ENCODE measurements around the gene CFAP74.

Gene CFAP74

DNA sequence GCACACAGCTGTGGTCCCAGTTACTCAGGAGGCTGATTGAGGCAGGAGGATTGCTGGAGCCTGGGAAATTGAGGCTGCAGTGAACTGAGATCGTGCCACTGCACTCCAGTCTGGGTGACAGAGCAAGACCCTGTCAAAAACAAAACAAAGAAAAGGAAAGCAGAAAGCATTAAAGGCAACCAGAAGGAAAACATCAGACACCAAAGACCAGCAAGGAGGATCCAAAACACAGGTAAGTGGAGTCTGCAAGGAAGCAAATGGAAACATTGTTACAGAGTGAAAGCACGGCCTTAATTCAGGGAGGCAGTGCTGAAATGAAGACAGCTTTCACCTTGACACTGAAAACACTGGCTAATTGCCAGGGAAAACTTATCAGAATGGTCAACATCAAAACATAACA lies 40.8 kb downstream of the CFAP74 start:
- no peak overlapping the region for H3K4me3 ChIP-seq (ENCODE audit: low read depth, low read length)
- no peak for TF ChIP-seq CTCF (IDR thresholded peaks at IDR 0.05; ENCODE audit: borderline replicate concordance, insufficient read depth, low read depth, low read length)

DNA sequence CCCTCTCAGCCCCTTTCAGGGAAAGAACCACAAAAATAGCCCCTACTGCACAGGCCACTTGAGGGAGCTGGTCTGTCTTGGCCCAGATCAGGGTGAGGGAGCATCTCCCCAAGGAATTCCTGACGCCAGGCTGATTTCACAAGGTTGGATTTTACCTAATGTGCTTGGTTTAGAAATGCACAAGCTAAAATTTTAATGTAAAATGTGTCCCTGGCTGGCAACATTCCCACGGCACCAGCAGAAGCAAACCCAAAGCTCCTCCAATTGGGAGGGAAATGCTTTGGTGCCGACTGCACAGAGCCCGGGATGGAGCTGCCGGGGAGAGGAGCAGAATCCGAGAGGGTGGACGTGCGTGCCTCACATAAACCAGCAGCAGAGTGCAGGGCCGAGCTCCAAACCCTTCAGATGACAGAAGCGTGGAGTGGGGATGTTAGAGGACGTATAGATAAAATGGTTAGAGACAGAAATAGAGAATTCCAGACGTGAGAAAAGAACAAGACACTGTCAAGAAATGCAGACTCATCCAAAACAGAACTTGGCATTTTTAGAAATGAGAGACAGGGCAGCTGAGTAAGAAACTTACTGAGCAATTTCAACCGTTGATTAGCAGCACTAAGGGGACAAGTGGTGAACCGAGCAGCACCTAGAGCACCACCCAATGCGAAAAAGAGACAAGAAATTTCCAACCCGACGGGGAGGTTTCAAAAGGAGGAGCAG lies 42.9 kb downstream of the CFAP74 start:
- TF ChIP-seq CTCF (IDR thresholded peaks at IDR 0.05; ENCODE audit: borderline replicate concordance, insufficient read depth, low read depth, low read length): no peak
- H3K4me3 ChIP-seq (ENCODE audit: low read depth, low read length): no peak overlapping the region

DNA sequence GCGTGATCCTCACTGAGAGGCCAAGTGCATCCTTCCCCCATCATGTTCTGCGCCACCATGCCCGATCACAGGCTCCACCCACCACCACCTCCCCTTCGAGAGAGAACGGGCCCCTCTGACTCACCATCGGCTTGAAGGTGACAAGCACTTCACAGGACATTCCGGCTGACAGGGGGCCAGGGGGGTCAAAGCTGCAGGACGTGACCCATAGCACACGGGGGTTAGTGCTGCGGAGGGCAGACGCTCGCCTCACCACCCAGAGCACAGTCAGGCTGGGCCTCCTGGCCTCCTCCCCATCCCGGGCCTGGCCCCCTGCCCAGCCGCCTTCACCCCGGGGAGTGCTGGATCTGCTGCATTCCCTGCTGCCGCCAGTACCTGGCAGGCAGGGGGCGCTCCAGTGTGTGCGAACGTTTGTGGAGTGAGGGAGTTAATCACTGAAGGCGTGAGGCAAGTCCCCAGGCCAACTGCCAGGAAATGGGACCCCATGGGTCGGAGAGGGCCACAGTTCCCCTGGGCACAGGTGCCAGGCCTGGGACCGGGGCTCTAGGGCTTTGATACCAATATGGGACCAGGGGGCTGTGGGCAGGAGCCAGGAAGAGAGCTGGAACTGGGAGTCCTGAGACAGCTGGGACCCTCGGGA lies 43.6 kb downstream of the CFAP74 start:
- no peak overlapping the region for H3K4me3 ChIP-seq (ENCODE audit: low read depth, low read length)
- TF ChIP-seq CTCF (IDR thresholded peaks at IDR 0.05; ENCODE audit: borderline replicate concordance, insufficient read depth, low read depth, low read length): peak; percentile 86

DNA sequence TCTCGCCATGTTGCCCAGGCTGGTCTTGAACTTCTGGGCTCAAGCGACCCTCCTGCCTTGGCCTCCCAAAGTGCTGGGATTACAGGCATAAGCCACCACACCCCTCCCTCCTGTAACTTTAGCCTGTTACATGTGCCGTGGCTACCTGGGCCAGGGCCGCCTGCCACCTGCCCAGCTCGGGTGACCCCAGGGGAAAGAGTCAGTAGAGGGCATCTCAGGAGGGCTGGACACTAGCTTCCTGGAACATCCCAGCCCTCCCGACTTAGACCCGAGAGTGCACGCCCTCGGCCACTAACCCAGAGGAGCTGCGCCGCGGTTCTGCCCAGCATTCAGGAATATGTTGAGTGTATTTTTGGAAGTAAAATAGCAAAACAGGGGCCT lies 44.1 kb downstream of the CFAP74 start:
- no peak for TF ChIP-seq CTCF (IDR thresholded peaks at IDR 0.05; ENCODE audit: borderline replicate concordance, insufficient read depth, low read depth, low read length)
- no peak overlapping the region for H3K4me3 ChIP-seq (ENCODE audit: low read depth, low read length)

GRCh38 chr1:1958071-1958541 lies 45.5 kb downstream of the CFAP74 start:
- TF ChIP-seq CTCF (IDR thresholded peaks at IDR 0.05; ENCODE audit: borderline replicate concordance, insufficient read depth, low read depth, low read length): no peak
- H3K4me3 ChIP-seq (ENCODE audit: low read depth, low read length): no peak overlapping the region

DNA sequence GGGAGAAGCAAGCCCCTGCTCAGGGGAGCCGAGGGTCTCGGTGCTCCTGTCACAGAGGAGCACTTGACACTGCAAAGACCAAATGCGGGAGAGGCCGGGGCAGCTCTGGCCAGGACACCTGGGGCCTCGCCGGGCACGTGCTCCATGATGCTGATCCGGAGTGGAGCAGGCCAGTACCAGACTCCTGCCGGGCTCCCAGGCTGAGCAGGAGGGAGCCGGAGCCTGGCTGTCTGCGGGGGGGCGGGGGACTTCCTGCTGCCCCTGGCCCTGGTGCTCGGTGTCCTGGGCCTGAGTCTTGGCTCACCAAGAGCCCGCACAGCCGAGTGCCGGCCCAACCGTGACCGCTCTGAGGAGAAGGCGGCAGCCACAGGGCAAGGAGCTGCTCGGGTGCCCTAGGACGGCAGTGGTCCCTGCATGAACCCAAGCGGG lies 46.0 kb downstream of the CFAP74 start:
- TF ChIP-seq CTCF (IDR thresholded peaks at IDR 0.05; ENCODE audit: borderline replicate concordance, insufficient read depth, low read depth, low read length): no peak

More for the DNA sequence above, 46.0 kb downstream of the CFAP74 start:
- H3K4me3 ChIP-seq (ENCODE audit: low read depth, low read length): no peak overlapping the region
